ENCODE measurements around the gene MMP12. TPM values are rescaled to one million over a fixed set of nuclear protein-coding genes. Genes with fewer than 3 reads are reported as not detected.

The MMP12 gene
- total RNA-seq, 2 donors from 2014 or later: 0.22 TPM; not detected in 1

DNA sequence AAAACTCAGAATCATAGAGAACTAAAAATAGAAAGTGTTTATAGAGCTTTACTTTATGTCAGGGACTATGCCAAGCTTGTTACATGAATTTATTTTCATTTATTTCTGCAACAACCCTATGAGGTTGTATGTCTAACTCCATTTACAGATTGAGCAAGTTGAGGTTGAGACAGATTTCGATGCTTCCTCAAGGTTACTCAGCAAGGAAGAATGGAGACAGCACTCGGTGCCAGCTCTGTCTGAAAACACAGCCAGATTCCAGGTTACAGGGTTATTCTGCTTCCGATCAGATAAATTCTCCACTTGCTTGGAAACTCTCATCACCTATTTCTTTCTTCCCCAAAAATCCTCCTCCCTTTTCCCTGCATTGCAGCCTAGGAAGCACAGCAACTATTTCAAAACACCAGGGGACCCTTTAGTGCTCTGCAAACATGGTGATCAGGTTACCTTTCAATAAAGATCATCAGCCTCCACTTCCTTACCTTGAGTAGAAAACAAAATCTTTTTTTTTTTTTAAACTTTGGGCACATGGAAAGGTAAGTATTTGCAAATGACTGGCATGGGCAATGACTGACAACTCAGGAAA lies 38.4 kb downstream of the MMP12 start:
- Mint-ChIP-seq H3K9me3 (no peaks in the 10 kb centered on the region), H3K4me1 (no peaks in the 10 kb centered on the region), H3K36me3 (ENCODE audit: low read depth) (no peaks in the 10 kb centered on the region), H3K27me3 (peaks cover 18% of the 10 kb centered on the region), H3K4me3 (no peak overlapping the region), H3K27ac (no peak overlapping the region)
- ATAC-seq (replicated peaks): no peak

DNA sequence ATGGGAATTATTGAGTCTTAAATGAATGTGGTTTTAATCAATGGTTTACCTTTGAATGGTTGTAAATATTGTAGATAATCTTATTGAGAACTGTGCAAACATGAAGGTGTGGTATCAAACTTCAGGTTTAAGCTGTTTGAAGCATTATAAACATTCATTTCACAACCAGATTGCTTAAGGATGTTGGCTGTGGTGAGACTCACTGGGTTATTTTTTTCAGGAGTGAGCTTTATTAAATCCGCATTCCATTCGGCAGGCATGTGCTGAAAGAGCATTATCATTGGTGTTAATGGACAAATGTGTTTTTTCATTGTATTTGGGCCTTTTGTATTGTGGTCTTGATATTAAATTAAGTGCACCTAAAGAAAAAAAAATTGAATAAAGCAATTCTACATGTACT lies 41.1 kb downstream of the MMP12 start:
- ATAC-seq (replicated peaks): no peak
- Mint-ChIP-seq H3K9me3 (no peaks in the 10 kb centered on the region), H3K36me3 (ENCODE audit: low read depth) (no peaks in the 10 kb centered on the region), H3K4me3 (no peak overlapping the region), H3K27ac (no peak overlapping the region), H3K27me3 (peaks cover 31% of the 10 kb centered on the region), H3K4me1 (no peaks in the 10 kb centered on the region)

DNA sequence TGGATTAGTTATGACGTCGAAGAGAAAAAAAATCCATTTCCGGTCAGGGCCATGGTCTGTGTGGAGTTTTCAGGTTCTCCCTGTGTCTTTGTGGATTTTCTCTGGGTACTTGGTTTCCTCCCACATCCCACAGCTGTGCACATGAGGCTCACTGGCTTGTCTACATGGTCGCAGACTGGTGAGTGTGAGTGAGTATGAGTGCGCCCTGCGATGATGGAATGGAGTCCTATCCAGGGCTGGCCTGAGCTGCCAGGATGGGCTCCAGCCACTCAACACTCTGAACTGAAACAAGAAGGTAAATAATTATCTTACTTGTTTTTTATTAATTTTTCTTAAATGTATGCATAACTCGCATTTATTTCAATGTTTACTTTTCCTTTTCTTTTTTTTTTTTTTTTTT lies 42.2 kb downstream of the MMP12 start:
- no peak for ATAC-seq (replicated peaks)
- no peak overlapping the region for H3K4me3 Mint-ChIP-seq
- no peaks in the 10 kb centered on the region for H3K4me1 Mint-ChIP-seq
- no peaks in the 10 kb centered on the region for H3K36me3 Mint-ChIP-seq (ENCODE audit: low read depth)
- H3K9me3 Mint-ChIP-seq: no peaks in the 10 kb centered on the region
- H3K27ac Mint-ChIP-seq: no peak overlapping the region
- H3K27me3 Mint-ChIP-seq: peaks cover 31% of the 10 kb centered on the region

DNA sequence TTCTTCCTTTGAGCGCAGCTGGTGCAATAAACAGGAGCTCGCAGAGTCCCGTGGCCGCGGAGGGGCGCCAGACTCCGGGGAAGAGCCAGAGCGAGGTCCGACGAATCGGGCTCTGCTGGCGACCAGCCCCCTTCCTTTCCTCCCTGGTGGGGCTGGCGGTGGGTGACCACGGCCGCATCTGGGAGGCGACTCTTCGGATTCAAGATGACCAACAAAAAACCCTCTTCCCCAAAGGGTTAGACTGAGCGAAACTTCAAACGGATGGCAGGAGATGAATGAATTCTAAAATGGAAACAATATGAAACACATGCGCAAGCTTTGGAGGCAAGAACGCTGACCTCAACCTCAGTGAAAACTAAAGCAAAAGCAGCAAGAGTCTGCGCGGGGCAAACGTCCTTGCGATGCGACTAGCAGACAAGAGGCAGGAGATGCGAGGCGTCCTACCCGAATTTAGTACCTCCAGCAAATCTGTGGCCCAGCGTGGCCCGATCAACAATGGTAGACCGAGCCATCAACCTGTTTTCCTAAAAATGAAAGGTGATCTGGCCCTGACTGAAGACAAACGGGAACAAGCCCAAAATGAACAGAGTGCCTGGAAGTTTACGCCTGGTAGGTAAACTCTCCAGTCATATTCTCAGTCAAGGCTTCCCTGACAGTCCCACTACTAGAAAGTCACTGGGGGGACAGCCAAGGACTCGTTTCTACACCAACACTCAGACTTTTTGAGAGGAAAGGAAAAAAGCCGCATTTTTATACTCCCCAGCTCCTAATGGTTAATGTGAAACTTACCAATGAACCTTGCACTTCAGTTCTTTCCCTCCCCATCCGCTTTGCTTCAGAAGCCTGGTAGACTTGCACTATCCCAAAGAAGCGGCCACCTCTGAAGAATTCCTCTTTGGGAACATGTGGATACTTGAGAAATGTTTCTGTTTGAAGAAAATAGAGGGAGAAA lies 43.0 kb downstream of the MMP12 start:
- no peak overlapping the region for H3K27ac Mint-ChIP-seq
- H3K9me3 Mint-ChIP-seq: no peaks in the 10 kb centered on the region
- H3K27me3 Mint-ChIP-seq: peaks cover 35% of the 10 kb centered on the region
- no peak for ATAC-seq (replicated peaks)
- no peaks in the 10 kb centered on the region for H3K36me3 Mint-ChIP-seq (ENCODE audit: low read depth)
- H3K4me1 Mint-ChIP-seq: no peaks in the 10 kb centered on the region
- no peak overlapping the region for H3K4me3 Mint-ChIP-seq

DNA sequence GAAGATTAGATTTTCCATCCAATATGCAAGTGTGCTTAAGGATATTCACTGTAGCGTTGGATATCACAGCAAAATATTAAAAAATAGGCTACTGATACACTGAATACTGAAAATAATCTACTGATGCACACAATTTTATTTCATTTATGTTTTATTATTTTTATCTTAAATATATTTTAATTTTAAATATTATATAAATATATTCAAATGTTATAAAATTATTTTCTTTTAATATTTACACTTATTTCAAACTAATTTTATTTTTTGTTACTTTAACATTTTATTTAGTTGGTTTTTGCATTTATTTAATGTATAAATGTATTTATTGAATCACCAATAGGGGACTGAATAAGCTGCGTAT lies 43.7 kb downstream of the MMP12 start:
- H3K36me3 Mint-ChIP-seq (ENCODE audit: low read depth): no peaks in the 10 kb centered on the region
- no peak overlapping the region for H3K27ac Mint-ChIP-seq
- no peak for ATAC-seq (replicated peaks)
- no peaks in the 10 kb centered on the region for H3K4me1 Mint-ChIP-seq
- H3K9me3 Mint-ChIP-seq: no peaks in the 10 kb centered on the region
- no peak overlapping the region for H3K4me3 Mint-ChIP-seq
- peaks cover 38% of the 10 kb centered on the region for H3K27me3 Mint-ChIP-seq

DNA sequence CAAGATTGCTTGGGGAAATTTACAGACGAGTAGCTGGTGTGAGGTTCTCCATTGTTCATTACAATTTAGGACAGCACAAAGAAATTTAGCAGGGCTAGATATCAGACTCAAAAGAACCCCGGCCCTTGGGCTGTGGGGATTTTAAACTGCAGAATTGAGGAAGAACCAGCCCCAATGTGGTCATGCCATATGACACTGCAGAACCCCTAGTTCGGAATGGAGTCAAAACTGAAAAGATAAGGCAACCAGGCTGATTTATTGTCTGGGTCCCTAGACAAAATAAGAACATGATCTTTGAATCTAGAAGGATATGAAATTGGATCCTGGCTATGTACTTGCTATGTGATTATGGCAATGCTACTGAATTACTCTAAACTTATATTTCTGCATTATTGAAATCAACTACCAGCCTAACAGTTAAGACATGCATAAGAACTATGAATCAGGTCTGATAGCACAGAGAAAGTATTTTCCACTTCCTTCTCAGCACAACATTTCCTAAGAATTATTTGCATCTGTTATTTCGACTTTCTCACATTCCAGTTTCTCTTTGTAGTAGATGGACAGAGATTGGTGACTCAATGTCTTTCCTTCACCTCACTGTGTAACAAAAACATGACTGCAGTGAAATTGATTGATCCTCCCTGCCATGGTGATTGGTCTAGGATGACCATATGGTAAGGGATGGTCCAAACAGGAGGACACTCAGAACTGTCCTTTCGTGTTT lies 44.6 kb downstream of the MMP12 start:
- Mint-ChIP-seq H3K36me3 (ENCODE audit: low read depth) (no peaks in the 10 kb centered on the region), H3K9me3 (no peaks in the 10 kb centered on the region), H3K27ac (no peak overlapping the region), H3K27me3 (peaks cover 38% of the 10 kb centered on the region), H3K4me3 (no peak overlapping the region), H3K4me1 (no peaks in the 10 kb centered on the region)
- ATAC-seq (replicated peaks): no peak

DNA sequence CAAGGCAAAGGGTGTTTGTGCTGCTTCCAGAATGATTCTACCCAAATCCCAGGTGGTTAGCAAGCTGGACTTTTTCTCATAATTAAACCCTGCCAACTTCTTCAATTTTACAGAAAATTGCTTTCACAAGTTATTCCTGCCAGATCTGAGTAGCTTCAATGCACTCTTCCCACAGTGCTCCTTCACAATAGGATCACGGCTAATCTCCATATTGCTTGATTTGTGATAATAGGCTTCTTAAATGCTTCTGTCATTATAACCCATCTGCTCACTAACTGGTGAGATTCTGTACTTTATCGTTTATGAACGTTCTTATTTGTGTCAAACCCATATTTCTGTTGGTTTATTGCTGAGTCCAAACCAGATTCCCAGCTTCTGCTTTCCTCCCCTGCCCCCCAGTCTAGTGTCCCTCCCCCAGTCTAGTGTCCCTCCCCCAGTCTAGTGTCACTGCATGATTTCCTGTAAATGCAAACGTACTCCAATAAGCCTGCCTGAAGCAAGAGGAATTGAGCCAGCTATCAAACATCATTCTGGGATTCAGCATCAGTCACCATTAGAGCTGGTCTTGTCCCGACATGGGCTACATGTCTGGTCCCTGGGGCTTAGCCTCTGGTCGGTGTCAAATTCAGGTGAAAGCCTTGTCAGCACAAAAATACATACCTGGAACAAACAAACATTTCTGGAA lies 45.3 kb downstream of the MMP12 start:
- peaks cover 31% of the 10 kb centered on the region for H3K27me3 Mint-ChIP-seq
- no peak overlapping the region for H3K4me3 Mint-ChIP-seq
- no peaks in the 10 kb centered on the region for H3K36me3 Mint-ChIP-seq (ENCODE audit: low read depth)
- no peak overlapping the region for H3K27ac Mint-ChIP-seq
- H3K4me1 Mint-ChIP-seq: no peaks in the 10 kb centered on the region
- no peaks in the 10 kb centered on the region for H3K9me3 Mint-ChIP-seq
- no peak for ATAC-seq (replicated peaks)

DNA sequence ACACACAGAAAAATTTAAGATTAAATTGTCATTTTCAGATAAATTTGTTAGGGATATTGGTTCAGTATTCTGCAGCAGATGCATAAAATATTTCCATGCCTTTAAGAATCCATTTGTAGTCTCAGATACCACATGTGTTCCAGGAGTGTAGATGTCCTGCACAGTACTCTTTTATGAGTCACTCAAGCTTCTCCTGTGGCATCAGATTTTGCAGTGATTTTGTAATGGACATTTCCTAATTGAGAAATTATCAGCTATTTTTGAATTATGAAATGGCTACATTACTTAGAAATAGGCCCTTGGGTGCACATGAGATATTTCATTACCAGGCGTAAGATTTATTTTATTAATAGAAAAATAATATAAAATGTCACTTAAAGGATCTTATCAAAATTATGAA lies 50.2 kb downstream of the MMP12 start:
- Mint-ChIP-seq H3K36me3 (ENCODE audit: low read depth) (no peaks in the 10 kb centered on the region), H3K4me3 (no peak overlapping the region), H3K27ac (no peak overlapping the region), H3K27me3 (peaks cover 13% of the 10 kb centered on the region), H3K9me3 (no peaks in the 10 kb centered on the region), H3K4me1 (no peaks in the 10 kb centered on the region)
- no peak for ATAC-seq (replicated peaks)

DNA sequence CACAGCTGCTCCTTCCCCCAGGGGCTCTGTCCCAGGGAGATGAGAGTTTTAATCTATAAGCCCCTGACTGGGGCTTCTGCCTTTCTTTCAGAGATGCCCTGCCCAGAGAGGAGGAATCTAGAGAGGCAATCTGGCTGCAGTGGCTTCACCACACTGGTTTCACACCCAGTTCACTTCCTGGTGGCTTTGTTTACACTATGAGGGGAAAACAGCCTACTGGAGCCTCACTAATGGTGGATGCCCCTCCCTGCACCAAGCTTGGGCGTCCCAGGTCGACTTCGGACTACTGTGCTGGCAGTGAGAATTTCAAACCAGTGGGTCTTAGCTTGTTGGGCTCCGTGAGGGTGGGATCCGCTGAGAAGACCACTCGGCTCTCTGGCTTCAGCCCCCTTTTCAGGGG lies 55.3 kb downstream of the MMP12 start:
- H3K36me3 Mint-ChIP-seq (ENCODE audit: low read depth): no peaks in the 10 kb centered on the region
- H3K4me3 Mint-ChIP-seq: no peak overlapping the region
- peaks cover 5% of the 10 kb centered on the region for H3K9me3 Mint-ChIP-seq
- H3K27me3 Mint-ChIP-seq: no peaks in the 10 kb centered on the region
- ATAC-seq (replicated peaks): no peak
- H3K27ac Mint-ChIP-seq: no peak overlapping the region
- H3K4me1 Mint-ChIP-seq: no peaks in the 10 kb centered on the region

DNA sequence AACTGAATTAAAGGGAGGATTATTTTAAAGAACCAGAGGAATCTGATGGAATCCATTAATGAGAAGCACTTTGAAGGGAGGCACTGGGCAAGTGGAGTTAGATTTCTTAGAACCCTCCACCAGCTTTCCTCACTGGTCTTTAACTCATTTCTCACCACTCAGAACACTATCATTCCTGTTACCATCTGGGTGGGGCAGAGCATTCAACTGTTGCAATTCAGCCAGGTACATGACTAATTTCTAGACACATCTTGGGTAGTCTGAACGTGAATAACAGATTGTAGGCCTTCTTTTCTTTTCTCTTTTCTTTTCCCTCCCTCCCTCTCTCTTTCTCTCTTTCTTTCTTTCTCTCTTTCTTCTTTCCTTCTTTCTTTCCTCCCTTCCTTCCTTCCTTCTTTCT lies 61.3 kb downstream of the MMP12 start:
- ATAC-seq (replicated peaks): no peak
- H3K9me3 Mint-ChIP-seq: peaks cover 5% of the 10 kb centered on the region
- H3K4me3 Mint-ChIP-seq: no peak overlapping the region
- H3K36me3 Mint-ChIP-seq (ENCODE audit: low read depth): no peaks in the 10 kb centered on the region
- no peak overlapping the region for H3K27ac Mint-ChIP-seq
- H3K4me1 Mint-ChIP-seq: no peaks in the 10 kb centered on the region
- peaks cover 3% of the 10 kb centered on the region for H3K27me3 Mint-ChIP-seq

Other genes with a start within 250 kb of the MMP12 start
- not detected for gene MMP20, start 249.7 kb downstream of the MMP12 start, total RNA-seq
- gene MMP27, start 169.2 kb downstream of the MMP12 start, total RNA-seq: not detected
- not detected for gene MMP8, start 150.0 kb downstream of the MMP12 start, total RNA-seq
- not detected for gene MMP10, start 94.4 kb downstream of the MMP12 start, total RNA-seq
- not detected for gene MMP1, start 76.8 kb downstream of the MMP12 start, total RNA-seq
- not detected for gene MMP3, start 31.4 kb downstream of the MMP12 start, total RNA-seq
- gene MMP13, start 80.8 kb upstream of the MMP12 start, total RNA-seq: not detected
- 10 to 100 TPM; 39.2 to 64.8 TPM for gene DCUN1D5, start 217.2 kb upstream of the MMP12 start, total RNA-seq
- gene DYNC2H1, start 234.4 kb upstream of the MMP12 start, total RNA-seq: 1 to 10 TPM; 2.2 to 2.5 TPM

All from activated T-helper 17 cell treated with anti-CD3 and anti-CD28 coated beads, Interleukin-2, amount 50 U/mL, for 72 hours (primary cell).